ENCODE measurements around the gene RPS2.

Gene RPS2

DNA sequence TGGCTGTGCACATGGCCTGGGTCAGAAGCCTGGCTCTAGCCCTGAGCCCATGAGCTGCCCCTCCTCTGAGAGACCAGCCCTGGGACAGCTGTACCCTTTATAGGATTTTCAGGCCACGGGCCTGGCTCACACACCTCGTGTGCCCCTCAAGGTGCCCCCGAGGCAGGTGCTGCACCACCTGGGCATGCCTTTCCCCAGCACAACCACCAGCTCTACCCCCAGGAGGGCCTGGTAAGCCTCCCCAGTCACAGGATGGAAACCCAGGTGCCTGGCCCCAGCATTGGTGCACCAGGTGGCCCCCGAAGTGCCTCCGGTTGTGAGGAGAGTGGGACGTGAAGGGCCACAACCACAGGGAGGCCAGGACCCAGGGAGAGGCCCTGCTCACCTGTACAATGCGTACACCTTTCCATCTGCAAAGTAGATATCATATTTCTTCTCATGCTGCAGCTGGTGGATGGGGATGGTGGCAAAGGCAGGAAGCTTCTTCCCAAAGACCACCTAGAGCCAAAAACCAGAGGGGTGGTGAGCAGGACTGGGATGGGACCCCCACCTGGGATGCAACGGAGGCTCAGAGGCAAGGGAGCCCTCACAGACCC lies 38.7 kb upstream of the RPS2 start:
- in situ Hi-C loops (cut with HindIII; ENCODE audit: low sequenced_read_pairs): no loop called here
- no peak overlapping the region for H3K4me3 ChIP-seq (ENCODE audit: low read depth, low read length)
- TF ChIP-seq, protein P1, sequence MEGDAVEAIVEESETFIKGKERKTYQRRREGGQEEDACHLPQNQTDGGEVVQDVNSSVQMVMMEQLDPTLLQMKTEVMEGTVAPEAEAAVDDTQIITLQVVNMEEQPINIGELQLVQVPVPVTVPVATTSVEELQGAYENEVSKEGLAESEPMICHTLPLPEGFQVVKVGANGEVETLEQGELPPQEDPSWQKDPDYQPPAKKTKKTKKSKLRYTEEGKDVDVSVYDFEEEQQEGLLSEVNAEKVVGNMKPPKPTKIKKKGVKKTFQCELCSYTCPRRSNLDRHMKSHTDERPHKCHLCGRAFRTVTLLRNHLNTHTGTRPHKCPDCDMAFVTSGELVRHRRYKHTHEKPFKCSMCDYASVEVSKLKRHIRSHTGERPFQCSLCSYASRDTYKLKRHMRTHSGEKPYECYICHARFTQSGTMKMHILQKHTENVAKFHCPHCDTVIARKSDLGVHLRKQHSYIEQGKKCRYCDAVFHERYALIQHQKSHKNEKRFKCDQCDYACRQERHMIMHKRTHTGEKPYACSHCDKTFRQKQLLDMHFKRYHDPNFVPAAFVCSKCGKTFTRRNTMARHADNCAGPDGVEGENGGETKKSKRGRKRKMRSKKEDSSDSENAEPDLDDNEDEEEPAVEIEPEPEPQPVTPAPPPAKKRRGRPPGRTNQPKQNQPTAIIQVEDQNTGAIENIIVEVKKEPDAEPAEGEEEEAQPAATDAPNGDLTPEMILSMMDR (IDR thresholded peaks at IDR 0.05; ENCODE audit: low read depth, low read length): no peak
- no peak for DNase-seq (ENCODE audit: low read depth, low spot score)

DNA sequence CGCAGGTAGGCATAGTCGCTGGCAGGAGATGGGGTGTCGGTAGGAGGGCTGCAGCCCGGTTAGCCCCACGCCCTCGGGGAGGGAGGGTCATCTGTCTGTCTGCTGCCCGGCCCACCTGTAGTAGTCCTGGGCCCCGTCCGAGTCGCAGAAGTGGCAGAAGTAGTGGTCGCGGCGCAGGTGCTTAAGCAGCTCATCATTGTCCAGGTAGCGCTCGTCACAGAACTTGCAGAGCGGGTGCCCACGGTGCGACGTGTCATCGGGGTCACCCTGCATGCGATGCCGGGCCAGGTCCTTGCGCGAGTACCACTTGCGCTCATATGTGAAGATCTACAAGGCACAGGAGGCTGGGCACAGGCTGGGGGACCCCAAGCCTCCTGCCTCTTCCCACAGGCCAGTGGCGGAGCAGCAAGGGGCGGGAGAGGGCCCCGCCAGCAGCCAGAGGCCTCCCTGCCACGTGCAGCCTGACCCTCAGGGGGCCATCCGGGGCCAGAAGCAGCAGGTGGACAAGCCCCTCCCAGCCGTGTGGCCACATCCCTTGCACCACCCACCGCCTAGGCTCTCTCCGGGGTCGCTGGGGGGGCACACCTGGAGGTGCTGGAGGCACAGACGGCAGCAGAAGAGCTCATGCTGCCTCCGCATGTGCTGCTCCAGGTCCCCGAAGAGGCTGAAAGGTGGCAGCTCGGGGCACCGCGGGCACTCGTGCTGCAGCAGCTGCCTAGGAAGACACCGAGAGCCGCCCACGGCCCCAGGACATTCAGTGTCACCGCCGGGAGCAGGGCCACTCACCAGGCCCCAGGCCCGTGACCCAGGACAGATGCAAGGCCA lies 38.0 kb upstream of the RPS2 start:
- in situ Hi-C loops (cut with HindIII; ENCODE audit: low sequenced_read_pairs): no loop called here
- TF ChIP-seq, protein P1 (IDR thresholded peaks at IDR 0.05; ENCODE audit: low read depth, low read length): no peak
- no peak overlapping the region for H3K4me3 ChIP-seq (ENCODE audit: low read depth, low read length)
- no peak for DNase-seq (ENCODE audit: low read depth, low spot score)

DNA sequence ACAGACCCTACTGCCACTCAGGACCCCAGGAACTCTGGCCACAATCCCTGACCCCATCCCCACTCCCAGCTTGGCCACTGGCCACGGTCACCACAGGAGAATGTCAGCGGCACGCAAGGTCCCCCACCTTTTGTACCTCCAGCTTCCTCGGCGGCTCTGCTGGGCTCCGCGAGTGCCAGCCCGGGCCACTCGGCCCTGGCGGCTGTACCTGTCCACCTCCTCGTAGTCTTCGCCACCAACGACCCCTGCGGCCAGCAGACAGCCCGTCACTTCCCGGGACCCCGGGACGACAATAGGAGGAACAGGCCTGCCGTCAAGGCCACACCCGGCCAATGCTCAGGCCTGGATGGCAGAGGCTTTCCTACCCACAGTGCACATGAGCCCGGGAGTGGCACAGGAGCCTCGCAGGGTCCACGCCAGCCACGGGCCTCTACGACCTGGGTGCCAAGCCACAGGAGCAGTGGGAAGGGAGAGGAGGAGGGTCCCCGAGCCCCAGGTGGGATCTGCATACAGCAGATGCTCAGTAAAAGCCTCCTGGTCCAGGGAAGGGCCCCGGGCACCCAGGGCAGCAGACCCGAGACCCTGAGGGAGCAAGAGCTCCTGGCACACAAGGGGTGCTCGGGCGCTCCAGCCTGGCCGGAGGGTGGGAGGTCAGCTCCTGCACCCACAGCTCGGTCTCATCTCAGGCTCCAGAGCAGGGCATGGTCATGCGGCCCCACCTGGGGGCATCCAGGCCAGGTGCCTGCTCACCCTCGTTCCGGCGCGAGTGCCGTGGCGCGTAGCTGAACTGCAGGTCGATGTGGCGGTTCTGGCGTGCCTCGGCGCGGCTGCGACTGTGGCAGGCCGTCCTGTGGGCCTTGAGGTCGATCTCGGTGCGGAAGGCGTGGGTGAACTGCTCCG lies 37.1 kb upstream of the RPS2 start:
- no peak for DNase-seq (ENCODE audit: low read depth, low spot score)
- in situ Hi-C loops (cut with HindIII; ENCODE audit: low sequenced_read_pairs): no loop called here
- TF ChIP-seq, protein P1 (IDR thresholded peaks at IDR 0.05; ENCODE audit: low read depth, low read length): no peak
- H3K4me3 ChIP-seq (ENCODE audit: low read depth, low read length): no peak overlapping the region

DNA sequence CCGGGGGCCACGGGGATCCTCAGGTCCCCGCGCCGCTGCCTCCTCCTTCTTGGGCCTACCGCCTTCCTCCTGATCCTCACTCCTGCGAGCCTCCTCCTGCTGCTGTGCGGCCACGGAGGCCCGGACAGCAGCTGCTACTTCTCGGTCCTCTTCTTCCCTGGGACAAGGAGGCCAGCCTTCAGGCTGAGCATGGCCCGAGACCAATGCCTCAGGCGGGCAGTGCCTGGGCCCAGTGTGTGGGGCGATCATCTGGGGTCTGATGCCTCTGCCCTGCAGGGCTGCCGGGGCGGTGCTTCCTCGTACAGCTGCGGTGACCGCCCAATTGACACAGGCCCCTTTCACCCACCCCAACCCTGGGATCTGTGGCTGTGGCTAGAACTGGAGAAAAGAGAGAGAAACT lies 36.4 kb upstream of the RPS2 start:
- TF ChIP-seq, protein P1 (IDR thresholded peaks at IDR 0.05; ENCODE audit: low read depth, low read length): no peak
- H3K4me3 ChIP-seq (ENCODE audit: low read depth, low read length): no peak overlapping the region
- in situ Hi-C loops (cut with HindIII; ENCODE audit: low sequenced_read_pairs): no loop called here
- DNase-seq (ENCODE audit: low read depth, low spot score): no peak

DNA sequence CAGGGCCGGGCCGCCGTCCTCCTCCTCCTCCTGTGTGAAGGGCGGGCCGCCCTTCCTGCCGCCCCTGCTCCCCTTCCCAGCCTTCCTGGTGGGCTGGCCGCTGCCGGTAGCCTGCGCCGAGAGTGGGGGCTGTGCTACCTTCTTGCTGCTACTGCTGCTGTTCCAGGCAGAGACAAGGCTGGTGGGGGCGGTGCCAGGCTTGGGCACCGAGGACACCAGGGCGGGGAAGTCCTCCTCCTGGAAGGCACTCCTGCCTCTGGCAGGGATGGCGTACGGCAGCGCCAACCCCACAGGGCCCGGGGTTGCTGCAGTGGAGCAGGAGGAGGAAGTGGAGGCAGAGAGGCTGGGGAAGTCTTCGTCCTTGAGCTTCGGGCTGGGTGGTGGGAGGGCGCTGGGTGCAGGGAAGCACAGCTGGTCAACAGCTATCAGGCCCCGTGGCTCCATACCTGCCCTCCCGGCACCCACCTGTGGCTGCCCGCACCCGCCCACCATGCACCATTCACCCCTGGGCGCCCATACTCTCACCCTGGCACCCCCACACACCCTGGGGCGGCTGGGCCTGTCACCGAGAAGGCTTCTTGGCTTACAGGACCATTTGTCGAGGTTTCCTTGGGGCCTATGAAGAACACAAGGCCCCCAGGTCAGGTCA lies 35.4 kb upstream of the RPS2 start:
- DNase-seq (ENCODE audit: low read depth, low spot score): no peak
- in situ Hi-C loops (cut with HindIII; ENCODE audit: low sequenced_read_pairs): no loop called here

More for the DNA sequence above, 35.4 kb upstream of the RPS2 start:
- H3K4me3 ChIP-seq (ENCODE audit: low read depth, low read length): no peak overlapping the region
- TF ChIP-seq, protein P1 (IDR thresholded peaks at IDR 0.05; ENCODE audit: low read depth, low read length): no peak

Data from astrocyte of the spinal cord (primary cell).